GM12865 (cell line): ENCODE results near the gene HBD.

Experiments used
- DNase-seq: peaks from one replicate; pipeline ENCODE4 v3.0.0; 2010; ENCODE audit warnings: low read depth
- H3K4me3 ChIP-seq: 2 replicates; pipeline ENCODE4 v1.5.1; 2011; ENCODE audit warnings: mild to moderate bottlenecking, low read depth, low read length, control low read depth
- TF ChIP-seq, protein P1 (sequence below): IDR thresholded peaks from 2 replicates; pipeline ENCODE4 v1.5.1; 2011; ENCODE audit warnings: low read length, control low read depth, low read depth, inconsistent platforms; ENCODE audit not compliant: insufficient read depth; ENCODE audit errors: missing control alignments

HBD gene

GRCh38 chr11:5246772-5247471 lies 12.6 kb upstream of the HBD start:
- TF ChIP-seq, protein P1, sequence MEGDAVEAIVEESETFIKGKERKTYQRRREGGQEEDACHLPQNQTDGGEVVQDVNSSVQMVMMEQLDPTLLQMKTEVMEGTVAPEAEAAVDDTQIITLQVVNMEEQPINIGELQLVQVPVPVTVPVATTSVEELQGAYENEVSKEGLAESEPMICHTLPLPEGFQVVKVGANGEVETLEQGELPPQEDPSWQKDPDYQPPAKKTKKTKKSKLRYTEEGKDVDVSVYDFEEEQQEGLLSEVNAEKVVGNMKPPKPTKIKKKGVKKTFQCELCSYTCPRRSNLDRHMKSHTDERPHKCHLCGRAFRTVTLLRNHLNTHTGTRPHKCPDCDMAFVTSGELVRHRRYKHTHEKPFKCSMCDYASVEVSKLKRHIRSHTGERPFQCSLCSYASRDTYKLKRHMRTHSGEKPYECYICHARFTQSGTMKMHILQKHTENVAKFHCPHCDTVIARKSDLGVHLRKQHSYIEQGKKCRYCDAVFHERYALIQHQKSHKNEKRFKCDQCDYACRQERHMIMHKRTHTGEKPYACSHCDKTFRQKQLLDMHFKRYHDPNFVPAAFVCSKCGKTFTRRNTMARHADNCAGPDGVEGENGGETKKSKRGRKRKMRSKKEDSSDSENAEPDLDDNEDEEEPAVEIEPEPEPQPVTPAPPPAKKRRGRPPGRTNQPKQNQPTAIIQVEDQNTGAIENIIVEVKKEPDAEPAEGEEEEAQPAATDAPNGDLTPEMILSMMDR, result no peak
- no peak overlapping the region for H3K4me3 ChIP-seq
- no peak for DNase-seq

- no peak for DNase-seq
- H3K4me3 ChIP-seq, result no peak overlapping the region
- TF ChIP-seq, protein P1, result no peak
Measured at GRCh38 chr11:5245155-5245554, 10.9 kb upstream of the HBD start.

GRCh38 chr11:5243816-5244180 lies 9.5 kb upstream of the HBD start:
- TF ChIP-seq, protein P1, result no peak
- H3K4me3 ChIP-seq, result no peak overlapping the region
- DNase-seq, result no peak

DNA sequence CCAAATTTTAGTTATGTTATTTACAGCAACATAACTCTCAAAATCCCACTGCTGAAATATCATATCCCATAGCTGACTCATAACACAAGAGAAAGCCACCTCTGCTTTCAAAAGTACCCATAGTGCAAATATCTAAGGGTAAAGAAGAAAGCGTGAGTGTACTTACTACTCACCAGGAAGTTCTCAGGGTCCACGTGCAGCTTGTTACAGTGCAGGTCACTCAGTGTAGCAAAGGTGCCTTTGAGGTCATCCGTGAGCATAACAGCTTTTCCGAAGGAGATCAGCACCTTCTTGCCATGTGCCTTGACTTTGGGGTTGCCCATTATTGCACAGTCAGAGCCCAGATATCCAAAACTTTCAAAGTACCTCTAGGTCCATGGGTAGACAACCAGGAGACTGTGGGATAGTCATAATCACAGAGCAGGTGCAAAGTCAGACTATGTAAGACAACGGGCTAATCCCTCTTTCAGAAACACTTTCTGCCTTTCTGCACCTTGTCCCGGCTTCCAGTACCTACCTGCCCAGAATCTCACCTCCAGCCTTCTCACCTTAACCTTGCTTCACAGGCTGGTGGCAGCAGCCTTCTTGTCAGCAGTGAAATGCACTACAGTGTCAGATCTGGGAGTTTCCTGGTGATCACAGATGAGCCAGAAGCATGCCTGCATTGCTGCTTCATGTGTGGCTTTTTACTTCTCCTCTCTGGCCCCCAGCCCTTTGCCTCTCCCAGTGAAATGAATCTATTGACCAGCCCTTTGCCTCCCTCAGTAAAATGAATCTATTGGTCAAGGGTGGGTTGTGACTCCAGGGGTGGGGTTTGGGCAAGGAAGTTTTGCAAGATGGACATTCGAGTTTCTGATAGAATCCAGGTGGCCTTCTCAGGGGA lies 8.9 kb upstream of the HBD start:
- TF ChIP-seq, protein P1, result no peak
- H3K4me3 ChIP-seq, result no peak overlapping the region
- peak; percentile 31 for DNase-seq

DNA sequence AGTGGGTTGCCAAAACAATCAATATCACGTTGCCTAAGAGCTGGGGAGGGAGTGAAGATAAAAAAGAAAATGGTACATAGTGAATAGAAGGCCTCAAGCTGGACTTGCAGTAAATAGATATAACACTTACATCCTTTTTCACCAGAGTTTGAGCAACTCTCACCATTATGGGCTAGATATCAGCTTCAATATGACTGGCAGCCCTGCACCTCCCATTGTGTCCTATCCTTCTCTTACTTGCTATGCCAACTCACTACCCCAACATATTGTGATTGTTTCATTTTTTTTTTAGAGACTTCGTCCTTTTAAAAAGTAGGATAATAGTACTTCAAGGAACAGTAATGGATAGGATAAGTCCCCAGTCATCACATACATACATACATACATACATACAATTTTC lies 7.9 kb upstream of the HBD start:
- no peak for DNase-seq
- TF ChIP-seq, protein P1, result no peak
- H3K4me3 ChIP-seq, result no peak overlapping the region

- TF ChIP-seq, protein P1, result no peak
- DNase-seq, result no peak
- no peak overlapping the region for H3K4me3 ChIP-seq
Measured at GRCh38 chr11:5241458-5241857, 7.2 kb upstream of the HBD start.
